OCI-LY1 (cell line): Measurements from ENCODE around the gene VARS1.

Experiments
- CTCF ChIP-seq: fragments of 200-600 bp; sonication (generic), shearing (Covaris generic); IDR thresholded peaks from 2 replicates; pipeline ENCODE4 v1.5.1; 2017; ENCODE audit warnings: mild to moderate bottlenecking, antibody characterized with exemption, low read length, moderate library complexity, mixed read lengths
- EZH2 ChIP-seq: fragments of 200-600 bp; sonication (generic), shearing (Covaris generic); IDR thresholded peaks from 2 replicates; pipeline ENCODE4 v1.8.0; 2017; ENCODE audit warnings: borderline replicate concordance, mixed run types, mild to moderate bottlenecking, antibody characterized with exemption, low read length, moderate library complexity, mixed read lengths

GRCh38 chr6:31836047-31836473 is 40.5 kb upstream of the VARS1 start:
- TF ChIP-seq CTCF, result no peak
- TF ChIP-seq EZH2, result no peak
